GM23248 (cell line): ENCODE results near the gene SLC22A14. TPM values are rescaled to one million over a fixed set of nuclear protein-coding genes. Genes with fewer than 3 reads are reported as not detected.

Experiments
- DNase-seq: peaks from one replicate; pipeline ENCODE4 v3.0.0-alpha.2; 2015
- H2AFZ ChIP-seq: fragments of 200-600 bp; sonication (generic); 2 replicates; pipeline ENCODE4 v1.6.1; 2016; ENCODE audit warnings: antibody characterized with exemption
- H3F3A ChIP-seq: fragments of 200-600 bp; sonication (generic); 2 replicates; pipeline ENCODE4 v1.6.1; 2016; ENCODE audit warnings: mild to moderate bottlenecking, antibody characterized with exemption, mixed run types; ENCODE audit not compliant: insufficient read depth
- H3K27ac ChIP-seq: fragments of 200-600 bp; sonication (generic); 2 replicates; pipeline ENCODE4 v1.5.1; 2016; ENCODE audit warnings: mild to moderate bottlenecking
- H3K27me3 ChIP-seq: fragments of 200-600 bp; sonication (generic); replicated peaks from 2 replicates; pipeline ENCODE4 v1.6.1; 2016; ENCODE audit warnings: mild to moderate bottlenecking; ENCODE audit not compliant: insufficient read depth
- H3K36me3 ChIP-seq: fragments of 200-600 bp; sonication (generic); 2 replicates; pipeline ENCODE4 v1.6.1; 2016; ENCODE audit warnings: low read depth, mild to moderate bottlenecking
- H3K4me1 ChIP-seq: fragments of 200-600 bp; sonication (generic); 2 replicates; pipeline ENCODE4 v1.6.1; 2016; ENCODE audit warnings: mild to moderate bottlenecking; ENCODE audit not compliant: insufficient read depth
- H3K4me2 ChIP-seq: fragments of 200-600 bp; sonication (generic); one replicate; pipeline ENCODE4 v1.6.1; 2016; ENCODE audit warnings: mild to moderate bottlenecking; ENCODE audit not compliant: unreplicated experiment
- H3K4me3 ChIP-seq: fragments of 200-600 bp; sonication (generic); 2 replicates; pipeline ENCODE4 v1.5.1; 2016; ENCODE audit warnings: mild to moderate bottlenecking
- H3K79me2 ChIP-seq: fragments of 200-600 bp; sonication (generic); 2 replicates; pipeline ENCODE4 v1.6.1; 2016; ENCODE audit warnings: mild to moderate bottlenecking; ENCODE audit not compliant: insufficient read depth
- H3K9ac ChIP-seq: fragments of 200-600 bp; sonication (generic); 2 replicates; pipeline ENCODE4 v1.6.1; 2016; ENCODE audit warnings: mild to moderate bottlenecking
- H3K9me2 ChIP-seq: fragments of 200-600 bp; sonication (generic); 2 replicates; pipeline ENCODE4 v1.6.1; 2016; ENCODE audit warnings: mixed run types, mild to moderate bottlenecking, moderate library complexity; ENCODE audit not compliant: insufficient read depth
- H3K9me3 ChIP-seq: fragments of 200-600 bp; sonication (generic); one replicate; pipeline ENCODE4 v1.6.1; 2017; ENCODE audit warnings: low read depth
- H4K20me1 ChIP-seq: fragments of 200-600 bp; sonication (generic); 2 replicates; pipeline ENCODE4 v1.6.0; 2016; ENCODE audit not compliant: insufficient read depth
- EZH2 ChIP-seq: fragments of 200-600 bp; sonication (generic); IDR thresholded peaks from 2 replicates; pipeline ENCODE4 v1.6.1; 2018; ENCODE audit warnings: antibody characterized with exemption, mild to moderate bottlenecking; ENCODE audit not compliant: insufficient read depth, poor library complexity, severe bottlenecking
- EZH2phosphoT487 ChIP-seq: fragments of 200-600 bp; sonication (generic); IDR thresholded peaks from 2 replicates; pipeline ENCODE4 v1.6.1; 2018; ENCODE audit warnings: antibody characterized with exemption, moderate library complexity, mild to moderate bottlenecking, low read depth; ENCODE audit not compliant: insufficient read depth
- WGBS, 2 experiments: methylation state at CpG; one replicate each; pipeline ENCODE4 v1.1.6; 2015 to 2017; ENCODE audit warnings: low lambda C conversion rate in 2 of 2, low coverage in 1 of 2; ENCODE audit errors: missing lambda C conversion rate in 2 of 2; 5-methylcytosine and 5-hydroxymethylcytosine counted together
- in situ Hi-C: fragments of 300-500 bp; cut with MboI; formaldehyde crosslinking; loops from 2 replicates; pipeline ENCODE4 v1.15.0; 2020
- polyA plus RNA-seq: library from polyadenylated mRNA; unstranded; fragments of >200 nt; fragmentation: Nextera tagmentation; extraction: Ambion mirVana; gene quantifications from 2 replicates; pipeline ENCODE4 v1.2.1, GENCODE V29; 2016
- total RNA-seq: library from RNA; depleted of rRNA; stranded (reverse); fragments of >200 nt; shearing (Covaris generic); gene quantifications from 2 replicates; pipeline ENCODE4 v1.2.3, GENCODE V29; 2014

The SLC22A14 gene
- total and polyA plus RNA-seq, 2 experiments from 2014 or later: 0.08 TPM; not detected in 1

- Histone ChIP-seq H3K36me3 (no peaks in the 10 kb centered on the region), H3K4me3 (no peak overlapping the region), H2AFZ (no peak overlapping the region), H3K27ac (no peak overlapping the region), H3K4me2 (no peak overlapping the region), H3K9me3 (no peaks in the 10 kb centered on the region), H3K9me2 (no peaks in the 10 kb centered on the region), H3K4me1 (no peaks in the 10 kb centered on the region), H3K9ac (no peak overlapping the region), H3F3A (no peaks in the 10 kb centered on the region), H4K20me1 (no peaks in the 10 kb centered on the region), H3K79me2 (no peaks in the 10 kb centered on the region), H3K27me3 (no peaks in the 10 kb centered on the region)
- in situ Hi-C loops: no loop called here
- TF ChIP-seq EZH2 (no peak), EZH2phosphoT487 (no peak)
- WGBS, 2 experiments: 94 to 95% methylated on average over 21 of the region's 21 CpGs
- no peak for DNase-seq
These were observed 7.0 kb upstream of the SLC22A14 start for GRCh38 chr3:38274864-38275649.

GRCh38 chr3:38275658-38276057 lies 6.4 kb upstream of the SLC22A14 start:
- H3K9me3 ChIP-seq: no peaks in the 10 kb centered on the region
- no peaks in the 10 kb centered on the region for H3F3A ChIP-seq
- H3K9me2 ChIP-seq: no peaks in the 10 kb centered on the region
- H3K36me3 ChIP-seq: no peaks in the 10 kb centered on the region
- TF ChIP-seq EZH2: no peak
- TF ChIP-seq EZH2phosphoT487: no peak
- no peak overlapping the region for H3K4me2 ChIP-seq
- DNase-seq: no peak
- H3K9ac ChIP-seq: no peak overlapping the region
- H3K27ac ChIP-seq: no peak overlapping the region
- 85 to 88% methylated on average over 7 to 8 of the region's 8 CpGs for WGBS, 2 experiments
- no peak overlapping the region for H2AFZ ChIP-seq
- no peak overlapping the region for H3K4me3 ChIP-seq
- no peaks in the 10 kb centered on the region for H4K20me1 ChIP-seq
- H3K4me1 ChIP-seq: no peaks in the 10 kb centered on the region
- no peaks in the 10 kb centered on the region for H3K79me2 ChIP-seq
- no peaks in the 10 kb centered on the region for H3K27me3 ChIP-seq
- in situ Hi-C loops: no loop called here

GRCh38 chr3:38276081-38276916 lies 5.8 kb upstream of the SLC22A14 start:
- in situ Hi-C loops: no loop called here
- no peak for DNase-seq
- H3K27ac ChIP-seq: no peak overlapping the region
- no peaks in the 10 kb centered on the region for H3F3A ChIP-seq
- H3K9me3 ChIP-seq: no peaks in the 10 kb centered on the region
- no peaks in the 10 kb centered on the region for H3K4me1 ChIP-seq
- H3K9me2 ChIP-seq: no peaks in the 10 kb centered on the region
- H3K27me3 ChIP-seq: no peaks in the 10 kb centered on the region
- no peak overlapping the region for H3K4me3 ChIP-seq
- no peaks in the 10 kb centered on the region for H4K20me1 ChIP-seq
- 87% methylated on average over 10 to 13 of the region's 13 CpGs for WGBS, 2 experiments
- no peak overlapping the region for H3K9ac ChIP-seq
- TF ChIP-seq EZH2: no peak
- no peak for TF ChIP-seq EZH2phosphoT487
- H3K36me3 ChIP-seq: no peaks in the 10 kb centered on the region
- no peak overlapping the region for H3K4me2 ChIP-seq
- no peak overlapping the region for H2AFZ ChIP-seq
- H3K79me2 ChIP-seq: no peaks in the 10 kb centered on the region

- Histone ChIP-seq H3K79me2 (no peaks in the 10 kb centered on the region), H3K27ac (no peak overlapping the region), H3K9me2 (no peaks in the 10 kb centered on the region), H4K20me1 (no peaks in the 10 kb centered on the region), H3K4me1 (no peaks in the 10 kb centered on the region), H3K9me3 (no peaks in the 10 kb centered on the region), H3K36me3 (no peaks in the 10 kb centered on the region), H3F3A (no peaks in the 10 kb centered on the region), H3K4me3 (no peak overlapping the region), H3K4me2 (no peak overlapping the region), H2AFZ (no peak overlapping the region), H3K9ac (no peak overlapping the region), H3K27me3 (no peaks in the 10 kb centered on the region)
- TF ChIP-seq EZH2phosphoT487 (no peak), EZH2 (no peak)
- DNase-seq: no peak
- in situ Hi-C loops: no loop called here
- 91 to 94% methylated on average over 12 to 13 of the region's 13 CpGs for WGBS, 2 experiments
These were observed 5.0 kb upstream of the SLC22A14 start for GRCh38 chr3:38276917-38277630.
